ENCODE measurements around the gene MTM1.

The MTM1 gene

DNA sequence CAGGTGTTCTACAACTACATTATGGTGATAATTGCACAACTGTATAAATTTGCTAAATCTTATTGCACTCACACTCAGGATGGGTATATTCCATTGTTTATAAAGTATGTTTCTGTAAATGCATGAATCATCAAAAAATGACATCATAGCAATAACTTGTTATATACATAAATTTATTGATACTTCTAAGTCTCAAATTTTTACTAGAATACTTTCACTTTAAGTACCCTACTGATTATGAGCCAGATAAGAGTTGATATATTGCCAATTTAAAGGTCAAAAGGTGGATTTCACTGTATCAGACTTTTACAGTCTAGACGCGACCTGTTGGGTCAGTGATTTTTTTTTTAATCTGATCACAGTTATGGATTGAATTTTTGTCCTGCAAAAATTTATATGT is 87.4 kb downstream of the MTM1 start:
- H3K27ac ChIP-seq (ENCODE audit: low read depth, low read length): no peak overlapping the region
- H3K9ac ChIP-seq (ENCODE audit: low read length): no peak overlapping the region

DNA sequence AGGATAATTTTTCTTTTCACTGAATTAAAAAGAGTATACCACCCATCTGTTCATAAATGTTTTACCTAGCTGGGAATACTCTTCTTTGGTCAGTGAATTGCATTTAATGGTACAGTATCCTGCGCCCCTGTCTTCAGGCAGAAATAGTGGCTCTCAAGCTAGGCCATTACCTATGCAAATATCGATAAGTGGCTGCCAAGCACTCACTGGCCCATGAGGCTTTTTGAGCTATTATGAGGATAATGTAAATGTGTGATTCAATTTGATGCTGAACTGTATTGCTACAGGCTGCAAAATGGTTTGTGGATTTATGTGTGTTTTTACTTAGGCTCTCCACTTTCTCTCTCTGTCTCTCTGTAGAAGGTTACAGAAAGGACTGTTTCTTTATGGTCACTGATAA is 94.7 kb downstream of the MTM1 start:
- Histone ChIP-seq H3F3A (ENCODE audit: insufficient read depth) (no peaks in the 10 kb centered on the region), H2AFZ (ENCODE audit: low read depth, low read length, severe bottlenecking) (no peak overlapping the region), H3K4me2 (ENCODE audit: low read depth, low read length, poor library complexity, severe bottlenecking) (no peak overlapping the region), H3K79me2 (ENCODE audit: insufficient read depth, low read length) (no peaks in the 10 kb centered on the region), H3K9me2 (replicated peaks; ENCODE audit: insufficient read depth, low read length) (no peaks in the 10 kb centered on the region), H3K9me3 (ENCODE audit: insufficient read depth, low read length) (no peaks in the 10 kb centered on the region), H4K20me1 (ENCODE audit: low read depth, low read length) (no peaks in the 10 kb centered on the region), H3K36me3 (ENCODE audit: low read length) (no peaks in the 10 kb centered on the region), H3K9ac (ENCODE audit: low read length) (no peak overlapping the region), H3K27ac (ENCODE audit: low read depth, low read length) (no peak overlapping the region), H3K27me3 (ENCODE audit: low read length) (no peaks in the 10 kb centered on the region), H3K4me3 (ENCODE audit: insufficient read depth, low read length, poor library complexity, severe bottlenecking) (no peak overlapping the region)
- TF ChIP-seq, protein P1, sequence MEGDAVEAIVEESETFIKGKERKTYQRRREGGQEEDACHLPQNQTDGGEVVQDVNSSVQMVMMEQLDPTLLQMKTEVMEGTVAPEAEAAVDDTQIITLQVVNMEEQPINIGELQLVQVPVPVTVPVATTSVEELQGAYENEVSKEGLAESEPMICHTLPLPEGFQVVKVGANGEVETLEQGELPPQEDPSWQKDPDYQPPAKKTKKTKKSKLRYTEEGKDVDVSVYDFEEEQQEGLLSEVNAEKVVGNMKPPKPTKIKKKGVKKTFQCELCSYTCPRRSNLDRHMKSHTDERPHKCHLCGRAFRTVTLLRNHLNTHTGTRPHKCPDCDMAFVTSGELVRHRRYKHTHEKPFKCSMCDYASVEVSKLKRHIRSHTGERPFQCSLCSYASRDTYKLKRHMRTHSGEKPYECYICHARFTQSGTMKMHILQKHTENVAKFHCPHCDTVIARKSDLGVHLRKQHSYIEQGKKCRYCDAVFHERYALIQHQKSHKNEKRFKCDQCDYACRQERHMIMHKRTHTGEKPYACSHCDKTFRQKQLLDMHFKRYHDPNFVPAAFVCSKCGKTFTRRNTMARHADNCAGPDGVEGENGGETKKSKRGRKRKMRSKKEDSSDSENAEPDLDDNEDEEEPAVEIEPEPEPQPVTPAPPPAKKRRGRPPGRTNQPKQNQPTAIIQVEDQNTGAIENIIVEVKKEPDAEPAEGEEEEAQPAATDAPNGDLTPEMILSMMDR (IDR thresholded peaks at IDR 0.05; ENCODE audit: insufficient read depth, low read length, poor library complexity, severe bottlenecking): no peak
- TF ChIP-seq EZH2phosphoT487 (conservative IDR thresholded peaks at IDR 0.05; ENCODE audit: low read length): no peak

More for the DNA sequence above, 87.4 kb downstream of the MTM1 start:
- TF ChIP-seq, protein P1 (IDR thresholded peaks at IDR 0.05; ENCODE audit: insufficient read depth, low read length, poor library complexity, severe bottlenecking): no peak
- TF ChIP-seq EZH2phosphoT487 (conservative IDR thresholded peaks at IDR 0.05; ENCODE audit: low read length): no peak
- Histone ChIP-seq H3K27me3 (ENCODE audit: low read length) (no peaks in the 10 kb centered on the region), H3K9me2 (replicated peaks; ENCODE audit: insufficient read depth, low read length) (no peaks in the 10 kb centered on the region), H3K4me3 (ENCODE audit: insufficient read depth, low read length, poor library complexity, severe bottlenecking) (no peak overlapping the region), H4K20me1 (ENCODE audit: low read depth, low read length) (no peaks in the 10 kb centered on the region), H3K4me2 (ENCODE audit: low read depth, low read length, poor library complexity, severe bottlenecking) (no peak overlapping the region), H3K36me3 (ENCODE audit: low read length) (no peaks in the 10 kb centered on the region), H3F3A (ENCODE audit: insufficient read depth) (no peaks in the 10 kb centered on the region), H3K79me2 (ENCODE audit: insufficient read depth, low read length) (no peaks in the 10 kb centered on the region), H3K9me3 (ENCODE audit: insufficient read depth, low read length) (no peaks in the 10 kb centered on the region), H2AFZ (ENCODE audit: low read depth, low read length, severe bottlenecking) (no peak overlapping the region)

DNA sequence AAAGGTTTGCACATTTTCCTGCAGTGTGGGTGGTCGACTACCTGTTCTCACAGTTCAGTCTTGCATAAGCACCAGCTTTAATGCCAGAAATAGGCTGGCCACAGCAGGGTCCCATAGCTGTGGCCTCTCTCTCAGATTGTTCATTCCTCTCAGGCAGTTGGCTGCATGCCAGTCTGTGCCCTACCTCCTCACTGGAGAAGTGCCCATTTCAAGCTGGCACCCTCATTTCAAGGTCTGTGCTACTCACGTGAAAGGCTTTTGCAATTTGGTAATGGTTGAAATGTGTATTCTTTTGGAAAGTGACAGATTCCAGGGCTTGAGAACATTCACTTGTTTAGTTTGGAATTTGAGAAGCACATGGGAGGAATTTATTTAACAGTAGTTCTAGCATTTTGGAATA is 95.9 kb downstream of the MTM1 start:
- no peaks in the 10 kb centered on the region for H3K36me3 ChIP-seq (ENCODE audit: low read length)
- H3K27me3 ChIP-seq (ENCODE audit: low read length): no peaks in the 10 kb centered on the region
- H3K27ac ChIP-seq (ENCODE audit: low read depth, low read length): no peak overlapping the region
- H3K9me2 ChIP-seq (replicated peaks; ENCODE audit: insufficient read depth, low read length): no peaks in the 10 kb centered on the region
- no peaks in the 10 kb centered on the region for H4K20me1 ChIP-seq (ENCODE audit: low read depth, low read length)
- no peak overlapping the region for H2AFZ ChIP-seq (ENCODE audit: low read depth, low read length, severe bottlenecking)
- H3K9ac ChIP-seq (ENCODE audit: low read length): no peak overlapping the region
- no peaks in the 10 kb centered on the region for H3F3A ChIP-seq (ENCODE audit: insufficient read depth)
- TF ChIP-seq, protein P1 (IDR thresholded peaks at IDR 0.05; ENCODE audit: insufficient read depth, low read length, poor library complexity, severe bottlenecking): no peak
- TF ChIP-seq EZH2phosphoT487 (conservative IDR thresholded peaks at IDR 0.05; ENCODE audit: low read length): no peak
- no peak overlapping the region for H3K4me3 ChIP-seq (ENCODE audit: insufficient read depth, low read length, poor library complexity, severe bottlenecking)
- no peak overlapping the region for H3K4me2 ChIP-seq (ENCODE audit: low read depth, low read length, poor library complexity, severe bottlenecking)
- H3K9me3 ChIP-seq (ENCODE audit: insufficient read depth, low read length): no peaks in the 10 kb centered on the region
- no peaks in the 10 kb centered on the region for H3K79me2 ChIP-seq (ENCODE audit: insufficient read depth, low read length)

All from SU-DHL-6 (cell line).